ENCODE results near the gene TECR. TPM values are rescaled to one million over a fixed set of nuclear protein-coding genes. Genes with fewer than 3 reads are reported as not detected.

Gene TECR
- total and polyA plus RNA-seq, 2 of the 13 experiments (the other 11 are each of a cell fraction or from before 2014, with no cell fraction given) = 54.9 to 121 TPM

- TF ChIP-seq, protein P1, sequence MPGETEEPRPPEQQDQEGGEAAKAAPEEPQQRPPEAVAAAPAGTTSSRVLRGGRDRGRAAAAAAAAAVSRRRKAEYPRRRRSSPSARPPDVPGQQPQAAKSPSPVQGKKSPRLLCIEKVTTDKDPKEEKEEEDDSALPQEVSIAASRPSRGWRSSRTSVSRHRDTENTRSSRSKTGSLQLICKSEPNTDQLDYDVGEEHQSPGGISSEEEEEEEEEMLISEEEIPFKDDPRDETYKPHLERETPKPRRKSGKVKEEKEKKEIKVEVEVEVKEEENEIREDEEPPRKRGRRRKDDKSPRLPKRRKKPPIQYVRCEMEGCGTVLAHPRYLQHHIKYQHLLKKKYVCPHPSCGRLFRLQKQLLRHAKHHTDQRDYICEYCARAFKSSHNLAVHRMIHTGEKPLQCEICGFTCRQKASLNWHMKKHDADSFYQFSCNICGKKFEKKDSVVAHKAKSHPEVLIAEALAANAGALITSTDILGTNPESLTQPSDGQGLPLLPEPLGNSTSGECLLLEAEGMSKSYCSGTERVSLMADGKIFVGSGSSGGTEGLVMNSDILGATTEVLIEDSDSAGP (CRISPR knock-in tag; IDR thresholded peaks at IDR 0.05; ENCODE audit: borderline replicate concordance) = peak; percentile 25; the same call in 1 of the 2 replicates
- TF ChIP-seq KDM2A (CRISPR knock-in tag; IDR thresholded peaks at IDR 0.05; ENCODE audit: borderline replicate concordance, low read depth) (peak; percentile 37; the same call in 1 of the 2 replicates), PHB2 (IDR thresholded peaks at IDR 0.05; ENCODE audit: partially characterized antibody) (no peak), ZBTB10 (CRISPR knock-in tag; IDR thresholded peaks at IDR 0.05; ENCODE audit: borderline replicate concordance) (peak; percentile 50; the same call in 1 of the 2 replicates), HES4 (CRISPR knock-in tag; IDR thresholded peaks at IDR 0.05; ENCODE audit: borderline replicate concordance) (0 out of 2 replicates have a peak, but pooled peaks have one; percentile 30), MIER3 (CRISPR knock-in tag; IDR thresholded peaks at IDR 0.05; ENCODE audit: borderline replicate concordance) (peak; percentile 36; the same call in 1 of the 2 replicates), STAG1 (CRISPR knock-in tag; IDR thresholded peaks at IDR 0.05) (peak; percentile 49), HNF4A (CRISPR knock-in tag; IDR thresholded peaks at IDR 0.05) (0 out of 2 replicates have a peak, but pooled peaks have one; percentile 6), DMAP1 (CRISPR knock-in tag; IDR thresholded peaks at IDR 0.05) (0 out of 2 replicates have a peak, but pooled peaks have one; percentile 26), SKI (IDR thresholded peaks at IDR 0.05; ENCODE audit: partially characterized antibody) (no peak), BATF2 (CRISPR knock-in tag; IDR thresholded peaks at IDR 0.05) (no peak), ZNF558 (CRISPR knock-in tag; IDR thresholded peaks at IDR 0.05; ENCODE audit: borderline replicate concordance) (peak; percentile 14; the same call in 1 of the 2 replicates), ZNF605 (CRISPR knock-in tag; IDR thresholded peaks at IDR 0.05) (0 out of 2 replicates have a peak, but pooled peaks have one; percentile 57), ATF7 (IDR thresholded peaks at IDR 0.05) (no peak), ATF7 (CRISPR knock-in tag; IDR thresholded peaks at IDR 0.05) (0 out of 2 replicates have a peak, but pooled peaks have one; percentile 28), NR2F6 (IDR thresholded peaks at IDR 0.05) (no peak), NR2F6 (CRISPR knock-in tag; IDR thresholded peaks at IDR 0.05) (peak; percentile 28; the same call in 1 of the 2 replicates)
- TF ChIP-seq, protein P2, sequence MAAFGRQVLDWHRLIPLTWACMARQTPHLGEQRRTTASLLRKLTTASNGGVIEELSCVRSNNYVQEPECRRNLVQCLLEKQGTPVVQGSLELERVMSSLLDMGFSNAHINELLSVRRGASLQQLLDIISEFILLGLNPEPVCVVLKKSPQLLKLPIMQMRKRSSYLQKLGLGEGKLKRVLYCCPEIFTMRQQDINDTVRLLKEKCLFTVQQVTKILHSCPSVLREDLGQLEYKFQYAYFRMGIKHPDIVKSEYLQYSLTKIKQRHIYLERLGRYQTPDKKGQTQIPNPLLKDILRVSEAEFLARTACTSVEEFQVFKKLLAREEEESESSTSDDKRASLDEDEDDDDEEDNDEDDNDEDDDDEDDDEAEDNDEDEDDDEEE (CRISPR knock-in tag; IDR thresholded peaks at IDR 0.05) = peak; percentile 40; the same call in 1 of the 2 replicates
- TF ChIP-seq, protein P3, sequence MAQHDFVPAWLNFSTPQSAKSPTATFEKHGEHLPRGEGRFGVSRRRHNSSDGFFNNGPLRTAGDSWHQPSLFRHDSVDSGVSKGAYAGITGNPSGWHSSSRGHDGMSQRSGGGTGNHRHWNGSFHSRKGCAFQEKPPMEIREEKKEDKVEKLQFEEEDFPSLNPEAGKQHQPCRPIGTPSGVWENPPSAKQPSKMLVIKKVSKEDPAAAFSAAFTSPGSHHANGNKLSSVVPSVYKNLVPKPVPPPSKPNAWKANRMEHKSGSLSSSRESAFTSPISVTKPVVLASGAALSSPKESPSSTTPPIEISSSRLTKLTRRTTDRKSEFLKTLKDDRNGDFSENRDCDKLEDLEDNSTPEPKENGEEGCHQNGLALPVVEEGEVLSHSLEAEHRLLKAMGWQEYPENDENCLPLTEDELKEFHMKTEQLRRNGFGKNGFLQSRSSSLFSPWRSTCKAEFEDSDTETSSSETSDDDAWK (CRISPR knock-in tag; IDR thresholded peaks at IDR 0.05) = no peak
- TF ChIP-seq, protein P4, sequence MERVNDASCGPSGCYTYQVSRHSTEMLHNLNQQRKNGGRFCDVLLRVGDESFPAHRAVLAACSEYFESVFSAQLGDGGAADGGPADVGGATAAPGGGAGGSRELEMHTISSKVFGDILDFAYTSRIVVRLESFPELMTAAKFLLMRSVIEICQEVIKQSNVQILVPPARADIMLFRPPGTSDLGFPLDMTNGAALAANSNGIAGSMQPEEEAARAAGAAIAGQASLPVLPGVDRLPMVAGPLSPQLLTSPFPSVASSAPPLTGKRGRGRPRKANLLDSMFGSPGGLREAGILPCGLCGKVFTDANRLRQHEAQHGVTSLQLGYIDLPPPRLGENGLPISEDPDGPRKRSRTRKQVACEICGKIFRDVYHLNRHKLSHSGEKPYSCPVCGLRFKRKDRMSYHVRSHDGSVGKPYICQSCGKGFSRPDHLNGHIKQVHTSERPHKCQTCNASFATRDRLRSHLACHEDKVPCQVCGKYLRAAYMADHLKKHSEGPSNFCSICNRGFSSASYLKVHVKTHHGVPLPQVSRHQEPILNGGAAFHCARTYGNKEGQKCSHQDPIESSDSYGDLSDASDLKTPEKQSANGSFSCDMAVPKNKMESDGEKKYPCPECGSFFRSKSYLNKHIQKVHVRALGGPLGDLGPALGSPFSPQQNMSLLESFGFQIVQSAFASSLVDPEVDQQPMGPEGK (CRISPR knock-in tag; IDR thresholded peaks at IDR 0.05) = peak; percentile 78
Measured at GRCh38 chr19:14505488-14506239, 23.7 kb upstream of the TECR start (continued).
